Prostate gland (tissue), 2 donors: Measurements from ENCODE around the gene SMIM36.

Source experiments
- CTCF ChIP-seq, 4 experiments: fragments of 200-600 bp in 2 of 4; fragments of 450-650 bp in 2 of 4; sonication (generic) in 2 of 4; IDR thresholded peaks; 1 replicate in 3 of 4; 2 replicates in 1 of 4; pipeline ENCODE4 v1.5.1; 2016 to 2019; ENCODE audit warnings: antibody characterized with exemption in 4 of 4, mild to moderate bottlenecking in 2 of 4, moderate library complexity in 2 of 4
- POLR2A ChIP-seq: fragments of 450-650 bp; IDR thresholded peaks from one replicate; pipeline ENCODE4 v1.6.1; 2016; ENCODE audit warnings: antibody characterized with exemption, mild to moderate bottlenecking

GRCh38 chr17:55443904-55444303 lies 67.3 kb downstream of the SMIM36 start:
- no peak for TF ChIP-seq CTCF (IDR thresholded peaks at IDR 0.05)
- no peak for TF ChIP-seq POLR2A
